Breast epithelium (tissue), 3 donors: ENCODE measurements around the gene COL9A2.

Source experiments
- CTCF ChIP-seq, 3 donors: fragments of 450-650 bp; IDR thresholded peaks; one replicate each; pipeline ENCODE4 v1.5.1; 2016 to 2017; ENCODE audit warnings: antibody characterized with exemption in 3 of 3, mild to moderate bottlenecking in 3 of 3, moderate library complexity in 3 of 3
- POLR2A ChIP-seq: fragments of 450-650 bp; IDR thresholded peaks from one replicate; pipeline ENCODE4 v1.6.1; 2016; ENCODE audit warnings: antibody characterized with exemption, mild to moderate bottlenecking, moderate library complexity

DNA sequence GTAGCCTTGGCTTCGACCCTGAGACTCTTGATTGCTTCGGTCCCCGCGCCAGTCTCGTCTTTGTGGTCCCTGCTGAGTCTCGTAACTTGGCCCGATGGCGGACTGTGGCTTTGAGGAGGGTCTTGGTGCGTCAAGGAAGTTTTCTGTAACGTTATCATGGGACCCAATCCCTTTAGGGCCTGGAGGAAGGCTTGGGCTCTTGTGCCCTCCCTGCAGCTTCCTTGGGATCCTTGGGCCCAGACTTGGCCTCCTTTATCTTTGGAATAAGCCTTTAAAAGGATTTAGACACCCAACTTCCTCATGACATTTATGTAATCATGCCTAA is 58.7 kb downstream of the COL9A2 start:
- no peak for TF ChIP-seq CTCF (IDR thresholded peaks at IDR 0.05)
- TF ChIP-seq POLR2A = no peak
